ENCODE measurements around the gene RUFY2.

DNA sequence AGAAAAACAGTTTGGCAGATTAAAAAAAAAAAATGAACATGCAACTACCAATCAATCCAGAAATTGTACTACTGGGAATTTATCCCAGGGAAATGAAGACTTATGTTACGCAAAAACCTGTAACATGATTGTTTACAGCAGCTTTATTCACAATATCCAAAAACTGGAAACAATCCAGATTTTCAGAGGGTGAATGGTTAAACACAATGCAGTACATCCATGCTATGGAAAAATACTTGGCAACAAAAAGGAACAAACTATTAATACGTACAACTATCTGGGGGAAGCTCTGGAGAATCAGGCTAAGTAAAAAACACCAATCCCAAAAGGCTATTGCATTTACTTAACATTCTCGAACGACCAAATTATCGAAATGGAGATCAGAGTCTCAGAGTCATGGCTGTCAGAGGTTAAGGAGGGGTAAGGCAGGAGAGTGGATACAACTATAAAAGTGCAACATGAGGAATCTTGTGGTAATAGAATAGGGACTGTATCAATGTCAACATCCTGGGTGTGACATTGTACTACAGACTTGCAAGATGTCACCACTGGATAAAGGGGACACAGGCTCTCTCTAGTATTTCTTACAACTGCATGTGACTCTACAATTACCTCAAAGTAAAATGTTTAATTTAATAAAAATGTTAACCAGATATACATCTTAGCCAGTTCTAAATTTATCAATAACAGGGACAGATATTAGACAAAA is 21.5 kb upstream of the RUFY2 start:
- TF ChIP-seq, protein P1, sequence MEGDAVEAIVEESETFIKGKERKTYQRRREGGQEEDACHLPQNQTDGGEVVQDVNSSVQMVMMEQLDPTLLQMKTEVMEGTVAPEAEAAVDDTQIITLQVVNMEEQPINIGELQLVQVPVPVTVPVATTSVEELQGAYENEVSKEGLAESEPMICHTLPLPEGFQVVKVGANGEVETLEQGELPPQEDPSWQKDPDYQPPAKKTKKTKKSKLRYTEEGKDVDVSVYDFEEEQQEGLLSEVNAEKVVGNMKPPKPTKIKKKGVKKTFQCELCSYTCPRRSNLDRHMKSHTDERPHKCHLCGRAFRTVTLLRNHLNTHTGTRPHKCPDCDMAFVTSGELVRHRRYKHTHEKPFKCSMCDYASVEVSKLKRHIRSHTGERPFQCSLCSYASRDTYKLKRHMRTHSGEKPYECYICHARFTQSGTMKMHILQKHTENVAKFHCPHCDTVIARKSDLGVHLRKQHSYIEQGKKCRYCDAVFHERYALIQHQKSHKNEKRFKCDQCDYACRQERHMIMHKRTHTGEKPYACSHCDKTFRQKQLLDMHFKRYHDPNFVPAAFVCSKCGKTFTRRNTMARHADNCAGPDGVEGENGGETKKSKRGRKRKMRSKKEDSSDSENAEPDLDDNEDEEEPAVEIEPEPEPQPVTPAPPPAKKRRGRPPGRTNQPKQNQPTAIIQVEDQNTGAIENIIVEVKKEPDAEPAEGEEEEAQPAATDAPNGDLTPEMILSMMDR (IDR thresholded peaks at IDR 0.05) = no peak
- TF ChIP-seq POLR2A (IDR thresholded peaks at IDR 0.05) = no peak
